K562 (cell line): Measurements from ENCODE around the gene SLC19A2. TPM values are rescaled to one million over a fixed set of nuclear protein-coding genes. Genes with fewer than 3 reads are reported as not detected.

Experiments used
- BHLHE40 ChIP-seq: IDR thresholded peaks from 2 replicates; pipeline ENCODE4 v1.6.1; 2011; ENCODE audit warnings: low read length, improper control_type of control experiment
- CBX5 ChIP-seq: IDR thresholded peaks from 2 replicates; pipeline ENCODE4 v1.6.1; 2014; ENCODE audit warnings: low read depth, borderline replicate concordance
- MTA3 ChIP-seq: fragments of 450-650 bp; formaldehyde crosslinking; IDR thresholded peaks from 2 replicates; pipeline ENCODE4 v1.6.1; 2017; ENCODE audit warnings: mild to moderate bottlenecking, borderline replicate concordance
- NONO ChIP-seq, 2 experiments: fragments of 200-400 bp in 1 of 2; fragments of 450-650 bp in 1 of 2; formaldehyde crosslinking in 1 of 2; IDR thresholded peaks; 2 replicates each; pipeline ENCODE4 v1.6.1; 2017; ENCODE audit warnings: low read depth in 2 of 2, mild to moderate bottlenecking in 2 of 2, moderate library complexity in 2 of 2, low read length in 1 of 2
- PML ChIP-seq: IDR thresholded peaks from 2 replicates; pipeline ENCODE4 v1.6.1; 2012; ENCODE audit warnings: low read length, inconsistent platforms
- SP1 ChIP-seq: sonication (generic); formaldehyde crosslinking; IDR thresholded peaks from 2 replicates; pipeline ENCODE4 v1.8.1; 2022; ENCODE audit warnings: mild to moderate bottlenecking, missing genetic modification reagents
- ZNF589 ChIP-seq: fragments of 200-800 bp; sonication (Bioruptor generic); IDR thresholded peaks from 2 replicates; pipeline ENCODE4 v1.6.1; 2016; ENCODE audit warnings: low read depth, missing genetic modification characterization, missing compliant biosample characterization
- polyA plus RNA-seq, 8 experiments: library from polyadenylated mRNA; depleted of rRNA in 4 of 8; stranded (reverse) in 5 of 8; unstranded in 3 of 8; fragments of >200 nt; fragmentation: Nextera tagmentation in 2 of 8; fragmentation: Illumina TruSeq in 1 of 8; extraction: Ambion mirVana in 2 of 8; extraction: Trizol in 1 of 8; gene quantifications; 2 replicates each; pipeline versions ENCODE4 v1.2.1 to v1.2.3, GENCODE V29; 2011 to 2014; ENCODE audit warnings: inconsistent platforms in 1 of 8, missing spikeins in 1 of 8
- total RNA-seq, 7 experiments: library from RNA; depleted of rRNA in 6 of 7; stranded (reverse); fragments of >200 nt in 6 of 7; fragmentation: Illumina TruSeq in 2 of 7; extraction: Trizol in 2 of 7; gene quantifications; 2 replicates each; pipeline versions ENCODE4 v1.2.1 to v1.2.3, GENCODE V29; 2011 to 2021; ENCODE audit warnings: low replicate concordance in 1 of 7
- TF ChIP-seq, protein P1 (sequence below): sonication (generic); formaldehyde crosslinking; IDR thresholded peaks from 2 replicates; pipeline ENCODE4 v1.8.1; 2023; ENCODE audit warnings: mild to moderate bottlenecking, missing genetic modification reagents
- TF ChIP-seq, protein P2 (sequence below): fragments of 450-650 bp; formaldehyde crosslinking; IDR thresholded peaks from 2 replicates; pipeline ENCODE4 v1.4.0; 2020; ENCODE audit warnings: mild to moderate bottlenecking, moderate library complexity
- TF ChIP-seq, protein P3 (sequence below): IDR thresholded peaks from 2 replicates; pipeline ENCODE4 v1.6.1; 2014; ENCODE audit warnings: antibody characterized with exemption
- TF ChIP-seq, protein P4 (sequence below): fragments of 200-600 bp; sonication (generic); IDR thresholded peaks from one replicate; pipeline ENCODE4 v1.6.1; 2012; ENCODE audit warnings: mild to moderate bottlenecking, low read depth, low read length, inconsistent platforms

The SLC19A2 gene
- total and polyA plus RNA-seq, 9 of the 15 experiments (the other 6 are each of a cell fraction or from before 2014, with no cell fraction given), result 7.4 to 42.8 (median 19.2) TPM

DNA sequence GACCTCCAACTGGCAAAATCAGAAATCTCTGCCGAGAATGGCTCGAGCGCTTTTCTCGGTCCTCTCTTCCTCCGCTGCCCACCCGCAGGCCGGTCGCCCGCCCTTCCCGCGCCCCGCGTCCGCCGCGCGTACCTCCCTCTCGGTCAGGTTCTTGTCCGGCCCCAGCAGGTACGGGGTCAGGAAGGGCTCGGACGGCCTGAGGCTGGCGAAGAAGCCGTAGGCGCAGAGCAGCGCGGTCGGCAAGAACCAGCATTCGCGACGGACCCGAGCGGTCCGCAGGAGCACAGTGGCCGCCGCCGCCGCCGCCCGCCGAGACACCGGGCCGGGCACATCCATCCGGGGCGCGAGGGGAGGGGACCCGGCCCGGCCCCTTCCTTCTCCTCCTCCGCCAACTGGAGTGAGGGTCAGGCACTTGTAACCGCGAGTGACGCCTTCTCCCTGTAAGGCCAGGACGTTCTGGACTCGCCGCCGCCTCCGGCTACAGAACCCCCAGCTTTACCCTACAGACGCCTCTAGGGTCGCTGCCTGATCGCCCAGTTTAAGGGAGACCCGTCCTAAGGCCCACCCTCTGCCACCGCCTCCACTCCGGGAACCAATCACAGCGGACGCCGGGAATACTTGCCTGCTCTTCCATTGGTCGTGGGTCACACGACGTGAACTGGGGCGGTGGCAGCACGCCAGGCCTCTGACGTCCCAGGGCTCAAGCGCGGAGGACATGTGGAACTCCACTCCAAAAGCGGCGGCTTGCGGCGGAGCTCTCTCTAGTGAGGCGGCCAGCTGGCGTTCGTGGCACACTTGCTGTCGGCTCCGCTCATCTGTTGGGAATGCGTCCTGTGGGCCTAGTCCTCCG is at the start of gene SLC19A2 (continued):
- TF ChIP-seq, protein P1, sequence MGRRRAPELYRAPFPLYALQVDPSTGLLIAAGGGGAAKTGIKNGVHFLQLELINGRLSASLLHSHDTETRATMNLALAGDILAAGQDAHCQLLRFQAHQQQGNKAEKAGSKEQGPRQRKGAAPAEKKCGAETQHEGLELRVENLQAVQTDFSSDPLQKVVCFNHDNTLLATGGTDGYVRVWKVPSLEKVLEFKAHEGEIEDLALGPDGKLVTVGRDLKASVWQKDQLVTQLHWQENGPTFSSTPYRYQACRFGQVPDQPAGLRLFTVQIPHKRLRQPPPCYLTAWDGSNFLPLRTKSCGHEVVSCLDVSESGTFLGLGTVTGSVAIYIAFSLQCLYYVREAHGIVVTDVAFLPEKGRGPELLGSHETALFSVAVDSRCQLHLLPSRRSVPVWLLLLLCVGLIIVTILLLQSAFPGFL (CRISPR knock-in tag), result no peak
- TF ChIP-seq NONO (IDR thresholded peaks at IDR 0.05; ENCODE audit: low read depth in 2 of 2, low read length in 1 of 2), result peak; percentile 66 to 86; a peak in 2 of 4 replicates
- TF ChIP-seq, protein P2, sequence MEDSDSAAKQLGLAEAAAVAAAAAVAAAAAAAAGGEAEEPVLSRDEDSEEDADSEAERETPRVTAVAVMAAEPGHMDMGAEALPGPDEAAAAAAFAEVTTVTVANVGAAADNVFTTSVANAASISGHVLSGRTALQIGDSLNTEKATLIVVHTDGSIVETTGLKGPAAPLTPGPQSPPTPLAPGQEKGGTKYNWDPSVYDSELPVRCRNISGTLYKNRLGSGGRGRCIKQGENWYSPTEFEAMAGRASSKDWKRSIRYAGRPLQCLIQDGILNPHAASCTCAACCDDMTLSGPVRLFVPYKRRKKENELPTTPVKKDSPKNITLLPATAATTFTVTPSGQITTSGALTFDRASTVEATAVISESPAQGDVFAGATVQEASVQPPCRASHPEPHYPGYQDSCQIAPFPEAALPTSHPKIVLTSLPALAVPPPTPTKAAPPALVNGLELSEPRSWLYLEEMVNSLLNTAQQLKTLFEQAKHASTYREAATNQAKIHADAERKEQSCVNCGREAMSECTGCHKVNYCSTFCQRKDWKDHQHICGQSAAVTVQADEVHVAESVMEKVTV (CRISPR knock-in tag), result no peak
- TF ChIP-seq, protein P3, sequence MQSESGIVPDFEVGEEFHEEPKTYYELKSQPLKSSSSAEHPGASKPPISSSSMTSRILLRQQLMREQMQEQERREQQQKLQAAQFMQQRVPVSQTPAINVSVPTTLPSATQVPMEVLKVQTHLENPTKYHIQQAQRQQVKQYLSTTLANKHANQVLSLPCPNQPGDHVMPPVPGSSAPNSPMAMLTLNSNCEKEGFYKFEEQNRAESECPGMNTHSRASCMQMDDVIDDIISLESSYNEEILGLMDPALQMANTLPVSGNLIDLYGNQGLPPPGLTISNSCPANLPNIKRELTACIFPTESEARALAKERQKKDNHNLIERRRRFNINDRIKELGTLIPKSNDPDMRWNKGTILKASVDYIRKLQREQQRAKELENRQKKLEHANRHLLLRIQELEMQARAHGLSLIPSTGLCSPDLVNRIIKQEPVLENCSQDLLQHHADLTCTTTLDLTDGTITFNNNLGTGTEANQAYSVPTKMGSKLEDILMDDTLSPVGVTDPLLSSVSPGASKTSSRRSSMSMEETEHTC, result peak; percentile 58
- TF ChIP-seq ZNF589 (CRISPR knock-in tag), result peak; percentile 25; the same call in 1 of the 2 replicates
- TF ChIP-seq BHLHE40, result peak; percentile 81
- peak; percentile 82 for TF ChIP-seq PML
- TF ChIP-seq, protein P4, sequence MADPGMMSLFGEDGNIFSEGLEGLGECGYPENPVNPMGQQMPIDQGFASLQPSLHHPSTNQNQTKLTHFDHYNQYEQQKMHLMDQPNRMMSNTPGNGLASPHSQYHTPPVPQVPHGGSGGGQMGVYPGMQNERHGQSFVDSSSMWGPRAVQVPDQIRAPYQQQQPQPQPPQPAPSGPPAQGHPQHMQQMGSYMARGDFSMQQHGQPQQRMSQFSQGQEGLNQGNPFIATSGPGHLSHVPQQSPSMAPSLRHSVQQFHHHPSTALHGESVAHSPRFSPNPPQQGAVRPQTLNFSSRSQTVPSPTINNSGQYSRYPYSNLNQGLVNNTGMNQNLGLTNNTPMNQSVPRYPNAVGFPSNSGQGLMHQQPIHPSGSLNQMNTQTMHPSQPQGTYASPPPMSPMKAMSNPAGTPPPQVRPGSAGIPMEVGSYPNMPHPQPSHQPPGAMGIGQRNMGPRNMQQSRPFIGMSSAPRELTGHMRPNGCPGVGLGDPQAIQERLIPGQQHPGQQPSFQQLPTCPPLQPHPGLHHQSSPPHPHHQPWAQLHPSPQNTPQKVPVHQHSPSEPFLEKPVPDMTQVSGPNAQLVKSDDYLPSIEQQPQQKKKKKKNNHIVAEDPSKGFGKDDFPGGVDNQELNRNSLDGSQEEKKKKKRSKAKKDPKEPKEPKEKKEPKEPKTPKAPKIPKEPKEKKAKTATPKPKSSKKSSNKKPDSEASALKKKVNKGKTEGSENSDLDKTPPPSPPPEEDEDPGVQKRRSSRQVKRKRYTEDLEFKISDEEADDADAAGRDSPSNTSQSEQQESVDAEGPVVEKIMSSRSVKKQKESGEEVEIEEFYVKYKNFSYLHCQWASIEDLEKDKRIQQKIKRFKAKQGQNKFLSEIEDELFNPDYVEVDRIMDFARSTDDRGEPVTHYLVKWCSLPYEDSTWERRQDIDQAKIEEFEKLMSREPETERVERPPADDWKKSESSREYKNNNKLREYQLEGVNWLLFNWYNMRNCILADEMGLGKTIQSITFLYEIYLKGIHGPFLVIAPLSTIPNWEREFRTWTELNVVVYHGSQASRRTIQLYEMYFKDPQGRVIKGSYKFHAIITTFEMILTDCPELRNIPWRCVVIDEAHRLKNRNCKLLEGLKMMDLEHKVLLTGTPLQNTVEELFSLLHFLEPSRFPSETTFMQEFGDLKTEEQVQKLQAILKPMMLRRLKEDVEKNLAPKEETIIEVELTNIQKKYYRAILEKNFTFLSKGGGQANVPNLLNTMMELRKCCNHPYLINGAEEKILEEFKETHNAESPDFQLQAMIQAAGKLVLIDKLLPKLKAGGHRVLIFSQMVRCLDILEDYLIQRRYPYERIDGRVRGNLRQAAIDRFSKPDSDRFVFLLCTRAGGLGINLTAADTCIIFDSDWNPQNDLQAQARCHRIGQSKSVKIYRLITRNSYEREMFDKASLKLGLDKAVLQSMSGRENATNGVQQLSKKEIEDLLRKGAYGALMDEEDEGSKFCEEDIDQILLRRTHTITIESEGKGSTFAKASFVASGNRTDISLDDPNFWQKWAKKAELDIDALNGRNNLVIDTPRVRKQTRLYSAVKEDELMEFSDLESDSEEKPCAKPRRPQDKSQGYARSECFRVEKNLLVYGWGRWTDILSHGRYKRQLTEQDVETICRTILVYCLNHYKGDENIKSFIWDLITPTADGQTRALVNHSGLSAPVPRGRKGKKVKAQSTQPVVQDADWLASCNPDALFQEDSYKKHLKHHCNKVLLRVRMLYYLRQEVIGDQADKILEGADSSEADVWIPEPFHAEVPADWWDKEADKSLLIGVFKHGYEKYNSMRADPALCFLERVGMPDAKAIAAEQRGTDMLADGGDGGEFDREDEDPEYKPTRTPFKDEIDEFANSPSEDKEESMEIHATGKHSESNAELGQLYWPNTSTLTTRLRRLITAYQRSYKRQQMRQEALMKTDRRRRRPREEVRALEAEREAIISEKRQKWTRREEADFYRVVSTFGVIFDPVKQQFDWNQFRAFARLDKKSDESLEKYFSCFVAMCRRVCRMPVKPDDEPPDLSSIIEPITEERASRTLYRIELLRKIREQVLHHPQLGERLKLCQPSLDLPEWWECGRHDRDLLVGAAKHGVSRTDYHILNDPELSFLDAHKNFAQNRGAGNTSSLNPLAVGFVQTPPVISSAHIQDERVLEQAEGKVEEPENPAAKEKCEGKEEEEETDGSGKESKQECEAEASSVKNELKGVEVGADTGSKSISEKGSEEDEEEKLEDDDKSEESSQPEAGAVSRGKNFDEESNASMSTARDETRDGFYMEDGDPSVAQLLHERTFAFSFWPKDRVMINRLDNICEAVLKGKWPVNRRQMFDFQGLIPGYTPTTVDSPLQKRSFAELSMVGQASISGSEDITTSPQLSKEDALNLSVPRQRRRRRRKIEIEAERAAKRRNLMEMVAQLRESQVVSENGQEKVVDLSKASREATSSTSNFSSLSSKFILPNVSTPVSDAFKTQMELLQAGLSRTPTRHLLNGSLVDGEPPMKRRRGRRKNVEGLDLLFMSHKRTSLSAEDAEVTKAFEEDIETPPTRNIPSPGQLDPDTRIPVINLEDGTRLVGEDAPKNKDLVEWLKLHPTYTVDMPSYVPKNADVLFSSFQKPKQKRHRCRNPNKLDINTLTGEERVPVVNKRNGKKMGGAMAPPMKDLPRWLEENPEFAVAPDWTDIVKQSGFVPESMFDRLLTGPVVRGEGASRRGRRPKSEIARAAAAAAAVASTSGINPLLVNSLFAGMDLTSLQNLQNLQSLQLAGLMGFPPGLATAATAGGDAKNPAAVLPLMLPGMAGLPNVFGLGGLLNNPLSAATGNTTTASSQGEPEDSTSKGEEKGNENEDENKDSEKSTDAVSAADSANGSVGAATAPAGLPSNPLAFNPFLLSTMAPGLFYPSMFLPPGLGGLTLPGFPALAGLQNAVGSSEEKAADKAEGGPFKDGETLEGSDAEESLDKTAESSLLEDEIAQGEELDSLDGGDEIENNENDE, result no peak
- TF ChIP-seq MTA3, result peak; percentile 94; the same call in 1 of the 2 replicates
- TF ChIP-seq SP1 (CRISPR knock-in tag), result peak; percentile 78
- peak; percentile 38 for TF ChIP-seq CBX5
